ENCODE results near the gene TMEM156.

TMEM156 gene

DNA sequence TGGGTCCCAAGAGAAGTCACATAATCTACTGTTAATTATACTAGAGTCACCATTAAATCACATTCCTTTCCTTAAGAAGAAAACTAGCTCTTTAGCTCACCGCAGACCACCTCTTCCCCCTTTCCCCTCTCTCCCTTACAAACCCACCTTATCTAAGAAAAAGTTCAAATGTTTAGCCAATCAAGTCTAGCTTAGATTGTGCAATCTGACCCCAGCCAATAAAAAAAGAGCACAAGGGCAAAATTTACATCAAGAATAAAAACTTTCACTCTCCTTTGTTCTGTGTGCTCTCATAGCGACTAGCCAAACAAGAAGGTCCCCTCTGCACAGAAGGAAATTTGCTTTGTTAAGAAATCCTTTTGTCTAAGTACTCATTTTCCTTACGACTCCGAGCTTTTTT is 76.3 kb downstream of the TMEM156 start:
- DNase-seq: no peak

DNA sequence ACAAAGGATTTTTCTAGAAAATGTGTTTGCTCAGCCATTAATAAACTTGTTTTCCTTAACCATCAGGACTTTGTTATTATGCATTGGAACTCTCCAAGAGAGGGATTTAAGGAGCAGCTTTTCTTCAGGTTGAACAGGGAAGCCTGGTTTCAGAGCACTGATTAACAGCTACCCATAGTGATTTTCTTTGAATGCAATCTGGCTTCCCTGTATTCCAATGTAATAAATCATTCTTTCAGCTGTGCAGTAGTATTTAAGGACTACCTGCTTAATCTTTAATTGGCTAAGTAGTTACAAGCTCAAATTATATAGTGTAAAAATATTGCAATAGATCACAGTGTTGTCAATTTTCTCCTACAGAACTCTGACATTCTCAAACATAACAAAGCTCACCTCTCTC is 77.5 kb downstream of the TMEM156 start:
- no peak for DNase-seq

DNA sequence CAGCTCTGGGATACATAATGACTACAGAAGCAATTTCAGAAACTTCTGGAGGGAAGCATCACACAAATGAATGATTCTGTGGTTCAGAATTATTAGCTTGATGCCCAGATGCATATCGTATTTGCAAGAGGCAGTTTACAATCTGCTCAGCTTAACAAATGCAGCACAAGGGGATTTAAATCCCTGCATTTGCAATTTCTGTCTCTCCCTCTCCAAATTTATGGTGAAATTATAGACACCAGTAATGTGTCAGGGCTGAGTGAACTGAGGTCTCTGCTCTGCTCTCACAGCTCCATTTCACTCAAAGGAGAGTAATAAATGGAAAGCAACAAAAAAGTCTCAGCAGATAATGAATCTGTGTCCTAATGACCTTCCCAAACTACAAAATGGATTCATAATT is 80.2 kb downstream of the TMEM156 start:
- DNase-seq: no peak

DNA sequence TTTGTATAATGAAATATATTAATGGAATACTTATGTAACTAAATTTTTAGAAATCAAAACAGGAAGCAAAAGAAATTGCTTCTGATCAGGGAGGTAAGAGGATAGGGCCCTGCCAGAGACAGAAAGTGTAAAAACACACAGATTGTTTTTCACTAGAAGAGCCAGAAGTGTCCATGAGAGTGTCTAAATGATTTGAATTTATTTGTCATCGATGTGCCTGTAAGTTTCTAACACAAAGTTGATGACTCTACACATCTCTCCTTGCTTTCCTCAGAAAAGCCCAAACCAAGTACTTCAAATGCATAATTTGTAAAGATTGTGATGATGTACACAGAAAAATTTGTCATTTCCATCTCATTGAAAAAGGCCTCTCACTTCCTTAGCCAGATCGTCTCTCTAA is 80.6 kb downstream of the TMEM156 start:
- no peak for DNase-seq

GRCh38 chr4:38950734-38951133 is 81.5 kb downstream of the TMEM156 start:
- no peak for DNase-seq

GRCh38 chr4:38950159-38950558 is 82.0 kb downstream of the TMEM156 start:
- no peak for DNase-seq

GRCh38 chr4:38949411-38950051 is 82.7 kb downstream of the TMEM156 start:
- DNase-seq: no peak

- DNase-seq: no peak
Observed at GRCh38 chr4:38948551-38948950, 83.7 kb downstream of the TMEM156 start.

- no peak for DNase-seq
Observed at GRCh38 chr4:38946919-38947318, 85.3 kb downstream of the TMEM156 start.

DNA sequence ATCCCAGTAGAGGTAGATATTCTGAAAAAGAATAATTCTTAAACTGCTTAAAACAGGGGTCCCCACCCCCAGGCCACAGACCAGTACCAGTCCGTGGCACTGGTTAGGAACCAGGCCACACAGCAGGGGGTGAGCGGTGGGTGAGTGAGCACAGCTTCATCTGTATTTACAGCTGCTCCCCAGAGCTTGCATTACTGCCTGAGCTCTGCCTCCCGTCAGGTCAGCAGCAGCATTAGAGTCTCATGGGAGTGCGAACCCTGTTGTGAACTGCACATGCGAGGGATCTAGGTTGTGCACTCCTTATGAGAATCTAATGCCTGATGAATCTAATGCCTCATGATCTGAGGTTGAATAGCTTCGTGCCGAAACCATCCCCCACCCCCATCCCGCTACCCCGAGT is 87.8 kb downstream of the TMEM156 start:
- DNase-seq: no peak

DNA sequence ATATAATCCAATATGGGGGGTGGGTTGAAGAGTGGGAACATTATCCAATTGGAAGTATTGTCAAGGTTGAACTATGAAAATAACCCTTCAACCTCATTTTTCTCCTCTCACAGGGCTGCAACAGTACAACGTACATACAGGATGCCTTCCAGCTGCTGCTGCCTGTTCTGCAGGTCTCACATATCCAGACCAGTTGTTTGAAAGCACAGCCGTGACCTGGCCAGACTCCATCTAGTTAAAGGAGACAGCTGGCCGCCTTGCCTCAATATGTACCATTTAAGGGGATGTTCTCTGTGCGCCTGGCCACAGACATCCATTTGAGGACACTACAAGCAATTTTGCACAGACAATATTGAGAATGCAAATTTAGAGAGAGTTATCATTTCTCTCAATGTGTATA is 88.9 kb downstream of the TMEM156 start:
- no peak for DNase-seq

DNA sequence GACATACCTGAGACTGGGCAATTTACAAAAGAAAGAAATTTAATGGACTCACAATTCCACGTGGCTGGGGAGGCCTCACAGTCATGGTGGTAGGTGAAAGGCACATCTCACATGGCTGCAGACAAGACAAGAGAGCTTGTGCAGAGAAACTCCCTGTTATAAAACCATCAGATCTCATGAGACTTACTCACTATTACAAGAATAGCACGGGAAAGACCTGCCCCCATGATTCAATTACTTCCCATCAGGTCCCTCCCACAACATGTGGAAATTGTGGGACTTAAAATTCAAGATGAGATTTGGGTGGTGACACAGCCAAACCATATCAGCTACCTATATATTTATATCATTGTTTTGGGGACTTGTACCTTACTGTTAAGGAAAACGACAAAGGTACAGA is 90.3 kb downstream of the TMEM156 start:
- peak; percentile 29 to 45 (median 44) for DNase-seq

DNA sequence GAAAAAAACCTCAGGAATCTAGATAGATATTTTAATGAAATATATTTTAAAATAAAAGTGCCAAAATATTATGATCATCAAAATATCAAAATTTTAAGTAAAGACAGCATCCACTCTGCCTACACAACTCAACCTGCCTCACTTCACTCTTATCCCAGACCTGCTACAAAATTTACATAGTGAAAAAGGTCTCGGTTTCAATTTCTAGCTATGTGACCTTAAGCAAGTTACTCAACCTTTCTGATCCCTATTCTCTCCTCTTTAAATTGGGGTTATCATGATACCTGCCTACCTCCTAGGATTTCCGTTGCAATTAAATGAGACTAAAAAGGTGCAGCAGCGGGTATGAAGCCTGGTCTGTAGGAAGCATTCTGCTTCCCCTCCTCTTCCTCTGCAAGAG is 91.7 kb downstream of the TMEM156 start:
- DNase-seq: no peak

- DNase-seq: no peak
Observed at GRCh38 chr4:38939165-38939564, 93.0 kb downstream of the TMEM156 start.

GRCh38 chr4:38935391-38936073 is 96.7 kb downstream of the TMEM156 start:
- no peak for DNase-seq

- DNase-seq: no peak
Observed at GRCh38 chr4:38931125-38931524, 101.1 kb downstream of the TMEM156 start.

GRCh38 chr4:38930707-38931106 is 101.5 kb downstream of the TMEM156 start:
- DNase-seq: no peak

DNA sequence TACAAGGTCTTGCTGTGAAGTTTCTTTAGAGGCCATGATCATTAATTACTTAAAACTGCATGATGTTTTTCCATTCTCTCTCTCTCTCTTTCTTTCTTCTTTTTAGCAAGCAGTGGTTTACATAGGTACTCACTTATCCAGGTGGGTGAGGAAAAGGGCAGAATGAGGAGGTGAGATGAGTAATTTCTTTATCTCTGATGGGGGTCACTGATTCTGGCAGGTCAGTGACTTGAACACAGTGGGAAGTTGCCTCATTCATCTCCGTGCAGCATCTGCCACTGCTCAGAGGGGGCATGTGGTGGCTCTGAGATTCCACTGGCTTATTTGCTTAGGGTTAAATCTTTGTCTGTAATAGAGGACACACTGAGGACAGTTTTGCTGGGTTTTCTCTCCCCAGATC is 102.0 kb downstream of the TMEM156 start:
- no peak for DNase-seq

- no peak for DNase-seq
Observed at GRCh38 chr4:38928974-38929373, 103.2 kb downstream of the TMEM156 start.

GRCh38 chr4:38928568-38928967 is 103.6 kb downstream of the TMEM156 start:
- DNase-seq: no peak

- DNase-seq: no peak
Observed at GRCh38 chr4:38926896-38927295, 105.3 kb downstream of the TMEM156 start.

- DNase-seq: no peak
Observed at GRCh38 chr4:38925492-38926413, 106.5 kb downstream of the TMEM156 start.

- DNase-seq: no peak
Observed at GRCh38 chr4:38924353-38924752, 107.9 kb downstream of the TMEM156 start.

GRCh38 chr4:38923746-38924145 is 108.5 kb downstream of the TMEM156 start:
- DNase-seq: no peak
